Small intestine (tissue), 7 donors: ENCODE measurements around the gene CAMK4. TPM values are rescaled to one million over a fixed set of nuclear protein-coding genes. Genes with fewer than 3 reads are reported as not detected.
A peak's percentile ranks its signal among the peaks of the same experiment; 100 is the strongest.

Source experiments
- DNase-seq, 2 donors: peaks; one replicate each; pipeline versions ENCODE4 v3.0.0 to v3.0.0-alpha.2; 2013
- FAIRE-seq: peaks from 2 replicates; lab custom pipeline; 2012; peaks lifted over from hg19 to GRCh38; lab: Jason Lieb, UNC
- H3K27ac ChIP-seq, 3 donors: one replicate each; pipeline ENCODE4 v1.5.1; 2013; ENCODE audit warnings: low read length in 2 of 3, mild to moderate bottlenecking in 2 of 3, control low read depth in 1 of 3, inconsistent platforms in 1 of 3, low read depth in 1 of 3, moderate library complexity in 1 of 3
- H3K27me3 ChIP-seq, 3 donors: one replicate each; pipeline ENCODE4 v1.6.1; 2013; ENCODE audit warnings: low read length in 3 of 3, inconsistent platforms in 1 of 3; ENCODE audit not compliant: control insufficient read depth in 3 of 3, insufficient read depth in 3 of 3
- H3K36me3 ChIP-seq, 3 donors: one replicate each; pipeline ENCODE4 v1.6.1; 2013; ENCODE audit warnings: low read length in 3 of 3, inconsistent platforms in 1 of 3, low read depth in 1 of 3, mild to moderate bottlenecking in 1 of 3, moderate library complexity in 1 of 3; ENCODE audit not compliant: control insufficient read depth in 3 of 3, insufficient read depth in 2 of 3
- H3K4me1 ChIP-seq, 3 donors: one replicate each; pipeline ENCODE4 v1.6.1; 2013; ENCODE audit warnings: low read length in 2 of 3, inconsistent platforms in 1 of 3, low read depth in 1 of 3, mild to moderate bottlenecking in 1 of 3, moderate library complexity in 1 of 3; ENCODE audit not compliant: control insufficient read depth in 3 of 3, insufficient read depth in 2 of 3
- H3K4me3 ChIP-seq, 3 donors: one replicate each; pipeline ENCODE4 v1.5.1; 2013; ENCODE audit warnings: low read length in 3 of 3, control low read depth in 1 of 3, inconsistent platforms in 1 of 3, low read depth in 1 of 3, mild to moderate bottlenecking in 1 of 3, moderate library complexity in 1 of 3
- H3K9me3 ChIP-seq, 2 donors: one replicate each; pipeline ENCODE4 v1.6.1; 2013; ENCODE audit warnings: low read depth in 1 of 2, low read length in 1 of 2; ENCODE audit not compliant: control insufficient read depth in 2 of 2, insufficient read depth in 1 of 2
- WGBS, 3 donors: extraction: QIAGEN DNeasy Blood & Tissue Kit; methylation state at CpG; one replicate each; pipeline ENCODE4 v1.1.7; 2013; 5-methylcytosine and 5-hydroxymethylcytosine counted together
- polyA plus RNA-seq, 4 donors: library from polyadenylated mRNA; stranded (reverse) in 3 of 4; unstranded in 1 of 4; fragments of 200-250 nt in 3 of 4; fragments of 120-200 nt in 1 of 4; gene quantifications; one replicate each; pipeline versions ENCODE4 v1.2.1 to v1.2.3, GENCODE V29; 2013
- donor health status: healthy with polysubstance abuse.
- donor health status: control.
- donor health status: control.
- donor health status: Bipolar disorder and iron deficiency.
- donor health status: healthy.

The CAMK4 gene
- polyA plus RNA-seq, 4 donors: 0.89 to 3.2 (median 2.2) TPM

- no peak overlapping the region for H3K27ac ChIP-seq
- FAIRE-seq: no peak
- H3K9me3 ChIP-seq: no peaks in the 10 kb centered on the region
- 76 to 88% (median 82%) methylated on average over 1 of the region's 1 CpG for WGBS, 3 donors
- peaks cover 0 to 2% (median 0%) of the 10 kb centered on the region in 3 donors for H3K36me3 ChIP-seq
- H3K4me1 ChIP-seq: no peaks in the 10 kb centered on the region
- no peak overlapping the region for H3K4me3 ChIP-seq
- H3K27me3 ChIP-seq: no peaks in the 10 kb centered on the region
- no peak for DNase-seq
Measured at GRCh38 chr5:111453295-111453694, 229.1 kb downstream of the CAMK4 start.

- WGBS, 3 donors: 38 to 50% (median 49%) methylated on average over 2 of the region's 2 CpGs
- FAIRE-seq (no peak), DNase-seq (no peak)
- Histone ChIP-seq H3K36me3 (peaks cover 0 to 2% (median 0%) of the 10 kb centered on the region in 3 donors), H3K27ac (no peak overlapping the region), H3K9me3 (no peaks in the 10 kb centered on the region), H3K4me3 (no peak overlapping the region), H3K27me3 (no peaks in the 10 kb centered on the region), H3K4me1 (no peaks in the 10 kb centered on the region)
Measured at GRCh38 chr5:111453747-111454146, 229.6 kb downstream of the CAMK4 start.

- DNase-seq (no peak), FAIRE-seq (no peak)
- H3K4me1 ChIP-seq: no peaks in the 10 kb centered on the region
- no peak overlapping the region for H3K27ac ChIP-seq
- H3K27me3 ChIP-seq: no peaks in the 10 kb centered on the region
- H3K9me3 ChIP-seq: no peaks in the 10 kb centered on the region
- peaks cover 0 to 2% (median 0%) of the 10 kb centered on the region in 3 donors for H3K36me3 ChIP-seq
- H3K4me3 ChIP-seq: no peak overlapping the region
- WGBS, 3 donors: 44 to 67% (median 61%) methylated on average over 3 of the region's 3 CpGs
Measured at GRCh38 chr5:111454198-111454622, 230.0 kb downstream of the CAMK4 start.

GRCh38 chr5:111454776-111455175 is 230.6 kb downstream of the CAMK4 start:
- Histone ChIP-seq H3K27ac (no peak overlapping the region), H3K9me3 (no peaks in the 10 kb centered on the region)
- WGBS, 3 donors: 66 to 80% (median 67%) methylated on average over 2 of the region's 2 CpGs

GRCh38 chr5:111461255-111461671 is 237.1 kb downstream of the CAMK4 start:
- no peaks in the 10 kb centered on the region for H3K27me3 ChIP-seq
- FAIRE-seq (no peak), DNase-seq (peak; percentile 5 to 16)
- no peak overlapping the region for H3K4me3 ChIP-seq
- H3K36me3 ChIP-seq: peaks cover 0 to 2% (median 0%) of the 10 kb centered on the region in 3 donors
- no peaks in the 10 kb centered on the region for H3K4me1 ChIP-seq
- WGBS, 3 donors: 48 to 67% (median 57%) methylated on average over 3 of the region's 3 CpGs
- no peaks in the 10 kb centered on the region for H3K9me3 ChIP-seq
- H3K27ac ChIP-seq: no peak overlapping the region

More at GRCh38 chr5:111454776-111455175, 230.6 kb downstream of the CAMK4 start:
- Histone ChIP-seq H3K27me3 (no peaks in the 10 kb centered on the region), H3K4me3 (no peak overlapping the region), H3K4me1 (no peaks in the 10 kb centered on the region), H3K36me3 (peaks cover 0 to 2% (median 0%) of the 10 kb centered on the region in 3 donors)
- DNase-seq (no peak), FAIRE-seq (no peak)

GRCh38 chr5:111461934-111462333 is 237.8 kb downstream of the CAMK4 start:
- H3K4me3 ChIP-seq: no peak overlapping the region
- FAIRE-seq (no peak), DNase-seq (no peak)
- H3K4me1 ChIP-seq: no peaks in the 10 kb centered on the region
- H3K36me3 ChIP-seq: peaks cover 0 to 2% (median 0%) of the 10 kb centered on the region in 3 donors
- no peak overlapping the region for H3K27ac ChIP-seq
- no peaks in the 10 kb centered on the region for H3K9me3 ChIP-seq
- no peaks in the 10 kb centered on the region for H3K27me3 ChIP-seq
- WGBS, 3 donors: 78 to 91% (median 84%) methylated on average over 2 of the region's 2 CpGs

GRCh38 chr5:111463311-111463710 is 239.1 kb downstream of the CAMK4 start:
- H3K9me3 ChIP-seq: no peaks in the 10 kb centered on the region
- FAIRE-seq (no peak), DNase-seq (no peak)
- no peaks in the 10 kb centered on the region for H3K36me3 ChIP-seq
- H3K27ac ChIP-seq: no peak overlapping the region
- H3K4me3 ChIP-seq: no peak overlapping the region
- no peaks in the 10 kb centered on the region for H3K4me1 ChIP-seq
- H3K27me3 ChIP-seq: no peaks in the 10 kb centered on the region

- no peaks in the 10 kb centered on the region for H3K4me1 ChIP-seq
- WGBS, 3 donors: 77 to 81% (median 79%) methylated on average over 2 of the region's 2 CpGs
- no peak for FAIRE-seq
- H3K27me3 ChIP-seq: no peaks in the 10 kb centered on the region
- DNase-seq: no peak
- H3K9me3 ChIP-seq: no peaks in the 10 kb centered on the region
- H3K36me3 ChIP-seq: no peaks in the 10 kb centered on the region
- no peak overlapping the region for H3K4me3 ChIP-seq
- no peak overlapping the region for H3K27ac ChIP-seq
Measured at GRCh38 chr5:111469293-111469896, 245.2 kb downstream of the CAMK4 start.

GRCh38 chr5:111469903-111470302 is 245.7 kb downstream of the CAMK4 start:
- 67 to 88% (median 68%) methylated on average over 2 of the region's 2 CpGs for WGBS, 3 donors
- Histone ChIP-seq H3K4me1 (no peaks in the 10 kb centered on the region), H3K4me3 (no peak overlapping the region), H3K36me3 (no peaks in the 10 kb centered on the region), H3K9me3 (no peaks in the 10 kb centered on the region), H3K27me3 (no peaks in the 10 kb centered on the region), H3K27ac (no peak overlapping the region)
- FAIRE-seq (no peak), DNase-seq (no peak)
